HCT116 (cell line): ENCODE measurements around the gene L3HYPDH. TPM values are rescaled to one million over a fixed set of nuclear protein-coding genes. Genes with fewer than 3 reads are reported as not detected.

Source experiments
- ATAC-seq: fragments of 200-7000 bp; cut with Tn5 transposase; 2 replicates; pipeline ENCODE4 v1.9.1; 2020; ENCODE audit warnings: mild to moderate bottlenecking, moderate library complexity
- BruUV-seq: library from RNA; stranded (reverse); fragments of 400-500 nt; replicated peaks from 2 replicates; lab custom pipeline; 2021; lab: Mats Ljungman, UMichigan
- CTCF ChIA-PET: fragments of 300-600 bp; sonication (Branson Sonifier 250); formaldehyde crosslinking; loops from one replicate; lab custom pipeline; 2021; ENCODE audit warnings: antibody characterized with exemption; lab: Charles Lee
- POLR2A ChIA-PET: fragments of 300-600, 350-600 bp; sonication (Branson Sonifier 250); formaldehyde crosslinking; loops from one replicate; lab custom pipeline; 2021; ENCODE audit warnings: antibody characterized with exemption; lab: Charles Lee
- RAD21 ChIA-PET, 2 experiments: fragments of 300-600 bp; sonication (Branson Sonifier 250); formaldehyde crosslinking; loops; one replicate each; lab custom pipeline; 2023; ENCODE audit warnings: low total read pairs in 2 of 2; ENCODE audit not compliant: uncharacterized antibody in 2 of 2, unreplicated experiment in 2 of 2, low non-redundant PET in 1 of 2; lab: Charles Lee
- DNase-seq: peaks from one replicate; pipeline ENCODE4 v3.0.0-alpha.2; 2010; ENCODE audit warnings: low read depth, low spot score
- H2AFZ ChIP-seq: fragments of 200-600 bp; shearing (Covaris generic), sonication (generic); 2 replicates; pipeline ENCODE4 v1.6.1; 2017; ENCODE audit warnings: low read depth, mixed run types, mixed read lengths, antibody characterized with exemption, low read length; ENCODE audit not compliant: poor library complexity, severe bottlenecking
- H3K27ac ChIP-seq: 2 replicates; pipeline ENCODE4 v1.5.1; 2012; ENCODE audit warnings: low read depth, low read length
- H3K27me3 ChIP-seq: fragments of 200-600 bp; sonication (generic); 2 replicates; pipeline ENCODE4 v1.6.1; 2016; ENCODE audit warnings: mixed run types, low read length, mixed read lengths; ENCODE audit not compliant: insufficient read depth
- H3K36me3 ChIP-seq, 2 experiments: fragments of 200-500 bp in 1 of 2; fragments of 200-600 bp in 1 of 2; sonication (Bioruptor generic) in 1 of 2; sonication (generic) in 1 of 2; 2 replicates each; pipeline versions ENCODE4 v1.5.1 to v1.6.1; 2014 to 2016; ENCODE audit warnings: low read length in 2 of 2, inconsistent platforms in 1 of 2, mixed read lengths in 1 of 2, mixed run types in 1 of 2; ENCODE audit not compliant: insufficient read depth in 2 of 2, control insufficient read depth in 1 of 2
- H3K4me1 ChIP-seq, 2 experiments: fragments of 200-600 bp in 1 of 2; sonication (generic) in 1 of 2; 2 replicates each; pipeline versions ENCODE4 v1.5.1 to v1.6.1; 2012 to 2017; ENCODE audit warnings: low read length in 2 of 2, inconsistent platforms in 1 of 2, mild to moderate bottlenecking in 1 of 2, mixed read lengths in 1 of 2, mixed run types in 1 of 2, moderate library complexity in 1 of 2; ENCODE audit not compliant: insufficient read depth in 2 of 2, control insufficient read depth in 1 of 2
- H3K4me2 ChIP-seq: fragments of 200-600 bp; sonication (generic); 2 replicates; pipeline ENCODE4 v1.6.1; 2017; ENCODE audit warnings: mixed run types, low read length, mixed read lengths
- H3K4me3 ChIP-seq, 2 experiments: fragments of 200-600 bp in 1 of 2; sonication (generic) in 1 of 2; replicated peaks in 1 of 2; 2 replicates each; pipeline ENCODE4 v1.5.1; 2011 to 2016; ENCODE audit warnings: low read length in 2 of 2, control low read depth in 1 of 2, low read depth in 1 of 2, mild to moderate bottlenecking in 1 of 2, mixed read lengths in 1 of 2, mixed run types in 1 of 2
- H3K79me2 ChIP-seq: fragments of 200-600 bp; sonication (generic); 2 replicates; pipeline ENCODE4 v1.6.1; 2017; ENCODE audit warnings: mild to moderate bottlenecking, mixed run types, low read length, moderate library complexity, mixed read lengths; ENCODE audit not compliant: insufficient read depth
- H3K9ac ChIP-seq: fragments of 200-600 bp; sonication (generic); 2 replicates; pipeline ENCODE4 v1.6.1; 2016; ENCODE audit warnings: low read length, mixed read lengths
- H3K9me2 ChIP-seq: fragments of 200-600 bp; sonication (generic), shearing (Covaris generic); 2 replicates; pipeline ENCODE4 v1.6.1; 2017; ENCODE audit warnings: mixed run types, mild to moderate bottlenecking, moderate library complexity; ENCODE audit not compliant: insufficient read depth
- H3K9me3 ChIP-seq, 2 experiments: fragments of 200-500 bp in 1 of 2; fragments of 200-600 bp in 1 of 2; sonication (Bioruptor generic) in 1 of 2; sonication (generic) in 1 of 2; 2 replicates each; pipeline ENCODE4 v1.6.1; 2014 to 2017; ENCODE audit warnings: low read length in 2 of 2, mixed read lengths in 2 of 2, inconsistent platforms in 1 of 2, low read depth in 1 of 2, mild to moderate bottlenecking in 1 of 2, mixed run types in 1 of 2, moderate library complexity in 1 of 2; ENCODE audit not compliant: control insufficient read depth in 1 of 2, insufficient read depth in 1 of 2
- H4K20me1 ChIP-seq: fragments of 200-600 bp; sonication (generic), shearing (Covaris generic); 2 replicates; pipeline ENCODE4 v1.6.1; 2017; ENCODE audit warnings: mixed run types, mild to moderate bottlenecking, moderate library complexity; ENCODE audit not compliant: insufficient read depth
- ATF3 ChIP-seq: IDR thresholded peaks from 2 replicates; pipeline ENCODE4 v1.6.1; 2012
- CEBPB ChIP-seq: IDR thresholded peaks from 2 replicates; pipeline ENCODE4 v1.6.1; 2012; ENCODE audit warnings: low read depth
- CTCF ChIP-seq, 3 experiments: fragments of 200-600 bp in 1 of 3; sonication (generic) in 1 of 3; IDR thresholded peaks in 2 of 3; conservative IDR thresholded peaks in 1 of 3; 2 replicates each; pipeline ENCODE4 v1.5.1; 2012 to 2017; ENCODE audit warnings: low read depth in 2 of 3, low read length in 2 of 3, antibody characterized with exemption in 1 of 3, borderline replicate concordance in 1 of 3, control low read depth in 1 of 3, mild to moderate bottlenecking in 1 of 3, mixed read lengths in 1 of 3, mixed run types in 1 of 3, moderate library complexity in 1 of 3; ENCODE audit not compliant: insufficient read depth in 1 of 3
- EGR1 ChIP-seq: IDR thresholded peaks from 2 replicates; pipeline ENCODE4 v1.6.1; 2012; ENCODE audit warnings: low read depth
- ELF1 ChIP-seq: IDR thresholded peaks from 2 replicates; pipeline ENCODE4 v1.6.1; 2012; ENCODE audit warnings: low read depth, borderline replicate concordance
- EZH2 ChIP-seq: fragments of 200-600 bp; sonication (generic); IDR thresholded peaks from 2 replicates; pipeline ENCODE4 v1.6.1; 2017; ENCODE audit warnings: antibody characterized with exemption, mixed run types
- EZH2phosphoT487 ChIP-seq: fragments of 200-600 bp; IDR thresholded peaks from 2 replicates; pipeline ENCODE4 v1.6.1; 2018; ENCODE audit warnings: antibody characterized with exemption, borderline replicate concordance
- FOSL1 ChIP-seq: IDR thresholded peaks from 2 replicates; pipeline ENCODE4 v1.6.1; 2012; ENCODE audit warnings: low read depth
- JUND ChIP-seq: IDR thresholded peaks from 2 replicates; pipeline ENCODE4 v1.6.1; 2012
- MAX ChIP-seq: IDR thresholded peaks from 2 replicates; pipeline ENCODE4 v1.6.1; 2012
- POLR2A ChIP-seq: IDR thresholded peaks from 2 replicates; pipeline ENCODE4 v1.7.0; 2011; ENCODE audit warnings: borderline replicate concordance; ENCODE audit not compliant: insufficient read depth, insufficient read length; ENCODE audit errors: extremely low read depth
- POLR2AphosphoS5 ChIP-seq: IDR thresholded peaks from 2 replicates; pipeline ENCODE4 v1.6.1; 2011; ENCODE audit warnings: mild to moderate bottlenecking, low read depth, low read length, moderate library complexity
- RAD21 ChIP-seq: IDR thresholded peaks from 2 replicates; pipeline ENCODE4 v1.6.1; 2012; ENCODE audit warnings: low read depth, mild to moderate bottlenecking
- REST ChIP-seq: IDR thresholded peaks from 2 replicates; pipeline ENCODE4 v1.6.1; 2012; ENCODE audit warnings: low read depth
- SP1 ChIP-seq: IDR thresholded peaks from 2 replicates; pipeline ENCODE4 v1.6.1; 2012; ENCODE audit warnings: low read depth
- SRF ChIP-seq: IDR thresholded peaks from 2 replicates; pipeline ENCODE4 v1.6.1; 2012; ENCODE audit warnings: low read depth
- TCF7L2 ChIP-seq: IDR thresholded peaks from 2 replicates; pipeline ENCODE4 v1.7.0; 2011; ENCODE audit warnings: borderline replicate concordance, inconsistent platforms; ENCODE audit not compliant: insufficient read depth, insufficient read length; ENCODE audit errors: extremely low read depth
- YY1 ChIP-seq: IDR thresholded peaks from 2 replicates; pipeline ENCODE4 v1.6.1; 2011; ENCODE audit warnings: low read length, low read depth, moderate library complexity, mild to moderate bottlenecking; ENCODE audit not compliant: insufficient replicate concordance; ENCODE audit errors: extremely low read depth
- ZFX ChIP-seq: fragments of 450-650 bp; IDR thresholded peaks from 2 replicates; pipeline ENCODE4 v1.6.1; 2017
- ZNF274 ChIP-seq: fragments of 200-500 bp; sonication (Bioruptor generic); IDR thresholded peaks from 2 replicates; pipeline ENCODE4 v1.6.1; 2014; ENCODE audit warnings: mild to moderate bottlenecking, low read depth, low read length, inconsistent platforms
- intact Hi-C: fragments of 100-400 bp; cut with micrococcal nuclease; formaldehyde crosslinking; loops from 2 replicates; pipeline ENCODE4 v1.10.0; 2022
- total RNA-seq: library from RNA; stranded (reverse); gene quantifications from one replicate; pipeline ENCODE4 v1.2.1, GENCODE V29; 2021; ENCODE audit not compliant: unreplicated experiment

Gene L3HYPDH
- total RNA-seq, 1 experiment from 2014 or later = 19.5 TPM

GRCh38 chr14:59474172-59474571, 10.0 kb downstream of the L3HYPDH start:
- no peak overlapping the region for H2AFZ ChIP-seq
- DNase-seq = no peak
- H3K27me3 ChIP-seq = no peaks in the 10 kb centered on the region
- peaks cover 12% of the 10 kb centered on the region for H3K79me2 ChIP-seq
- no peaks in the 10 kb centered on the region for H3K9me3 ChIP-seq
- RAD21 ChIA-PET = no interaction called here
- H3K4me2 ChIP-seq = no peak overlapping the region
- peaks cover 32% of the 10 kb centered on the region in 2 experiments for H3K36me3 ChIP-seq
- H3K4me1 ChIP-seq = no peaks in the 10 kb centered on the region
- no peak for ATAC-seq
- H3K27ac ChIP-seq = no peak overlapping the region
- BruUV-seq = no TSS peak
- CTCF ChIA-PET = no interaction called here
- no peaks in the 10 kb centered on the region for H4K20me1 ChIP-seq
- no peak overlapping the region for H3K4me3 ChIP-seq
- no peaks in the 10 kb centered on the region for H3K9me2 ChIP-seq
- POLR2A ChIA-PET = interaction anchor here (1.0 kb wide), 1 partner anchor 10 kb away, joined by 3 read pairs; the partner anchor contains the start of genes JKAMP and L3HYPDH
- intact Hi-C loops = no loop called here
- H3K9ac ChIP-seq = no peak overlapping the region
- no peak for TF ChIP-seq EZH2
- no peak for TF ChIP-seq RAD21
- TF ChIP-seq ZNF274 = no peak
- no peak for TF ChIP-seq EGR1
- TF ChIP-seq JUND = no peak
- no peak for TF ChIP-seq CTCF (IDR thresholded peaks at IDR 0.05 in 2 of 3, conservative IDR thresholded peaks at IDR 0.05 in 1 of 3; ENCODE audit: borderline replicate concordance in 1 of 3, insufficient read depth in 1 of 3, low read depth in 2 of 3, low read length in 2 of 3)
- TF ChIP-seq ZFX = no peak
- no peak for TF ChIP-seq SRF
- no peak for TF ChIP-seq TCF7L2
- no peak for TF ChIP-seq ATF3
- no peak for TF ChIP-seq CEBPB
- TF ChIP-seq ELF1 = no peak
- TF ChIP-seq MAX = no peak
- no peak for TF ChIP-seq SP1
- no peak for TF ChIP-seq YY1
- no peak for TF ChIP-seq POLR2AphosphoS5
- TF ChIP-seq REST = no peak
- no peak for TF ChIP-seq POLR2A
- TF ChIP-seq FOSL1 = no peak
- TF ChIP-seq EZH2phosphoT487 = no peak
